Measurements from ENCODE around the gene P2RY11.

The P2RY11 gene

DNA sequence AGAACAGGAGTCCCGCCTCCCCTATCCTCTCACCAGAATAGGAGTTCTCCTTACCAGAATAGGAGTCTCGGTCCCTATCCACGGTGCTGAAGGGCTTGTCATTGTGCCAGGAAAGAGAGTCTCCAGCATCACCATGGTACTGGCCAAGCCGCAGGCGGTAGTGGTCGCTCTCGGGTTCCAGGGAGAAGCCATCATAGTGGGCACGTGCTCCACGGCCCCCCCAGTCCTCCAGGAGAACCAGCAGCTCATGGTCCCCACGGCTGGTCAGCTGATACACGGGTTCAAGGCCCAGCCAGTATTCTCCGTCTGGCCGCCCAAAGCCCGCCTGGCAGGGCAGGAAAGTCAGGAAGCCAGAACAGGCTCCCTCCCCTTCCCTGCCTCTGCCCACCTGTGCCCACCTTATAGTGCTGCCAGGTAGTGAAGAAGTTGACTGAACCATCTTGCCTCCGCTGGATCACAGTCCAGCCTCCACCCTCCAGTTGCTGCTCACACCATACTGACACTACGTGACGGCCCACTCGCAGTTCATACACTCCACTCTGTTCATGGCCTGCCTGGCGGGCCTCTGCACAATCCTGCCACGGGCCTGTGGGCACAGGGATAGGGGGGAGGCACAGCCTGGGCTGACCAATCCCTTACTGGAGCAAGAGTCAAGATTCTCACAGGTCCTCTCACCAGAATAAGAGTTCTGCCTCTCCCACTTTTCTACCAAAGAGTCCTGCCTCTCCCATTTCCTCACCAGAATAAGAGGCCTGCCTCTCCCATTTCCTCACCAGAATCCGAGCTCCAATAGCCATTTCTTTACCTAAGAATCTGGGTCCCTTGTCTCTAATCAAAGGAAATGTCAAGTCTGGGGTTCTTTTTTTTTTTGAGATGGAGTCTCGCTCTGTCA, 18.0 kb upstream of the P2RY11 start:
- DNase-seq (ENCODE audit: low spot score): no peak

DNA sequence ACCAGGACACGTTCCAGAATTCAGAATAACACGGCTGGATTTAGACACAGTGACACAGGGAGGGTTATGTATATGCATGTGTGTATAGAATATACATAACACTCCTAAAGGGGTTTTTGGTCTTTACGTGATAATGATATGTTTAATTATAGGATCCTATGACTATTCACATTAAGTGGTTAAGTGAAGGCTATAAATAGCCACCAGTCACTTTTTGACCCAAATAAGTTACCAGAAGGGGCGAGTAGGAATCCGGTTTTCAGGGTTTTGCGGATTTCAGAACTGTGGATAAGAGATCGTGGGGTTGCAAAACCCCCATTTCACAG, 15.9 kb upstream of the P2RY11 start:
- no peak for DNase-seq (ENCODE audit: low spot score)

DNA sequence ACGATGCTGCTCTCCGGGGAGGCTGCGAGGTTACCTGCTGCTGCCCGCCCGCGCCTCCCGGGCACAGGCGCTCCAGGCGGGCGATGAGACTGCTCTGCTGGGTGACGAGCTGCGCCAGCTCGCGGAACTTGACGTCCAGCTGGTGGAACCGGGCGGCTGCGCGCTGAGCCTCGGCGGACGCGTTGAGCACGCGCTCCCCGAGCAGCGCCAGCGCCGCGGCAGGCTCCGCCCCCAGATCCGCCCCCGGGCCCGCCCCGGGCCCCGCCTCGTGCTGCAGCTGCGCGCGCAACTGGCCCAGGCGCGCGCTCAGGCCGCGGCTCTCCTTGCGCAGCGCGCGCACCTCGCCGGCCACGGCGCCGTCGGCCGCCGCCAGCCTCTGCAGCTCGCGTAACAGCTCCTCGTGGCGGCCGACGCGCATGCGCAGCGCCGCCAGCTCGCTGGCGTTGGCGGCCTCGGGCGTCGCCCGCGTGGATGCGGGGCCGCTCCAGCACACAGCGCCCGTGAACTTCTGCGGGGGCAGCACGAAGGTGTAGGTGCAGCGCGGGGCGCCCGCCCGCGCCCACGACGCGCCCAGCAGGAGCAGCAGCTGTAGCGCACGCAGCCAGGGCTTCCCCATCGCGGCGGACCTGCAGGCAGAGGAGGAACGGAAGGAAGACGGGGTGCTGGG, 15.4 kb upstream of the P2RY11 start:
- DNase-seq (ENCODE audit: low spot score): peak; percentile 91

DNA sequence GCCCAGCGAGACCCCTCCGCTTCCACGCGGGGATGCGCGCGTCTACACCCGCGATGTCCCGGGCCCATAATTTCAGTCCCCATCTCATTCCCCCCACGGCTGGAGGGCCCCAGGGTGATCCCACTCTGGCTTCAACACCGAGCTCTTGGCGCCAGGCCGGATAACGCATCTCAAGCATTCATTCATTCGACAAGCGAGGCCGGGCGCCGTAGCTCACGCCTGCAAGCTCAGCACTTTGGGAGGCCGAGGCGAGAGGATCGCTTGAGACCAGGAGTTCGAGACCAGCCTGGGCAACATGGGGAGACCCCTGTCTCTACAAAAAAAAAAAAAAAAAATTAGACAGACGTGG, 14.9 kb upstream of the P2RY11 start:
- no peak for DNase-seq (ENCODE audit: low spot score)

DNA sequence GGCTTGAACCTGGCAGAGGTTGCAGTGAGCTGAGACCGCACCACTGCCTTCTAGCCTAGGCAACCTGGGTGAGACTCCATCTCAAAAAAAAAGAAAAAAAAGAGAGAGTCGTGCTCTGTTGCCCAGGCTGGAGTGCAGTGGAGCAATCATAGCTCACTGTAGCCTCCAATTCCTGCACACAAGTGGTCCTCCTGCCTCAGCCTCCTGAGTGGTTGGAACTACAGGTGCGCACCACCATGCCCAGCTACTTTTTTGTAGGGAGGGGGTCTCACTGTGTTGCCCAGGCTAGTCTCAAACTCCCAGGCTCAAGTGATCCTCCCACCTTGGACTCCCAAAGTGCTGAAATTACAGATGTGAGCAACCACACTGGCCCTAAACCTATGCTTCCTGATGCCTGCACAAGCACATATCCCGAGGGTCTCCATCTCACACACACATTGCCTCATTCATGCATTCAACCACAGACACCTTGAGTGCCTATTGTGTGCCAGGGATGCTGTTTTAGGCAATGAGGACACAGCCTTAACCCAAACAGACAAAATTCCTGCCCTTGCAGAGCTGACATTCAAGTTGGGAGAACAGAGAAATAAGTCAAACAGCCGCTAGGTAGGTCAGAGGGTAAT, 11.2 kb upstream of the P2RY11 start:
- DNase-seq (ENCODE audit: low spot score): no peak

DNA sequence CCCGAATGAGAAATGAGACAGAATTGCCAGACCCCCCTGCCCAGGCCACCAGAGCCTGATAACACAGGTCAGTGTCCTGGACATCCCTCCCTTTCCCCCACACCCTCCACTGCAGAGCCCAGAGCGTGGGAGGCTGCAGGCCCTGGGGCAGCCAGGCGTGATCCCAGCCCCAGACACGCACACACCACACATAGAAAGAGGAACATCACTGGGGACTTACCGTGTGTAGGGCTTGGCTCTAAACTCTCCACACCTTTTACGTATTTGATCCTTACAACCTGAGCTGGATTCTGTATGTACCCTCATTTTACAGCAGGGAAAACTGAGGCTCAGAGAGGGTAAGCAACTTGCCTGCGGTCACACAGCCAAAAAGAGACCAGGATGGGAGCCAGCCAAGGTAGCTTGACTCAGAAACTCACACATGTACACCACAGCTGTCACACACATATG, 8.7 kb upstream of the P2RY11 start:
- DNase-seq (ENCODE audit: low spot score): no peak

DNA sequence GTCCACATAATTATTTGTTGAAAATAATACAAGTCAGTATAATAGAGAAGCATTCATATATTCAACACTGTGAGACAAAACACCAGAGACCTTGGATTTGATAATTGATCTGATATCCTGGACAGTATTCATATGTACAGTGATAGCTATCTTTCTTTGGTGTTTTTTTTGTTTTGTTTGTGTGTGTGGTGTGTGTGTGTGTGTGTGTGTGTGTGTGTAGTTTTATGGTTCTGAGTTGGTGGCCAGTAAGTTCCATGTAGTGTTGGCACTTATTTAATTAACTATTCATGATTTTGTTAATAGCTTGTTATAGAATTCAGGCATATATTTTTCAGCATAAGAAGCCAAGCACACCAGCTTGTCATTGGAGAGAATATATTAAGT, 7.4 kb upstream of the P2RY11 start:
- no peak for DNase-seq (ENCODE audit: low spot score)

DNA sequence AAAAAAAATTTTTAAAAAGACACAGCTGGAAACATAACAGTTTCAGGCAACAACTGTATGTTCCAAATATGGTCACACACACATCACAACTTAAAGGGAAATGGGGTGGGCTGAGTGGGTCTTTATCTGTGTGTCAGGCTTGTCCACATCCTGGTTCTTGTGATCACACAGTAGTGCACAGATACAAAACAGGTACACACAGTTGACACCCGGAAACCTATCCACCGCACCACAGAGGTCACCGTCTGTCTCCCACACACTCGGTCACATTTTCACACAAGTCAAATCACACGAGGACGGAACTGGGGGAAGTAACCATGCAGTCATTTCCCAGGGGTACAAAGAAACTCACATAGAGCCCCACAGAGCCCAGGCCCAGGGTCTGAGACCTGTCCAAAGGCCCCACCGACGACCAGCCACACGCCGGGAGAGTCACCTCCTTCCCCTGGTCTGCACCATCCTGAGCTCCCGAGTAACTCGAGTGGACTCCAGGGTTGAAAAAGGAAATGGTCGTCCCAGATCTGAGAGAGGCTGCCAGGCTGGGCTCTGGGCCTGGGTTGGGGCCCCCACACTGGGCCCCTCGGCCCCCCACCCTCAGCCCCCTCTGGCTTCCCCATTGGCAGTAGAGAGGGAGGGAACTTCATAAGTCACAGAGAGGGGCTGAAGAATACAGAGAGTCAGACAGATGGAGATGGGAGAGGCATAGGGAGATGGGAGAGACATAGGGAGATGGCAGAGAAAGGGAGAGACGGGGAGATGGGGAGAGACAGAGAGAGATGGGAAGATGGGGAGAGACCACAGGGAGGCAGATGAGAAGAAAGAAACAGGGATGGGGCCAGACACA, 6.6 kb upstream of the P2RY11 start:
- no peak for DNase-seq (ENCODE audit: low spot score)

DNA sequence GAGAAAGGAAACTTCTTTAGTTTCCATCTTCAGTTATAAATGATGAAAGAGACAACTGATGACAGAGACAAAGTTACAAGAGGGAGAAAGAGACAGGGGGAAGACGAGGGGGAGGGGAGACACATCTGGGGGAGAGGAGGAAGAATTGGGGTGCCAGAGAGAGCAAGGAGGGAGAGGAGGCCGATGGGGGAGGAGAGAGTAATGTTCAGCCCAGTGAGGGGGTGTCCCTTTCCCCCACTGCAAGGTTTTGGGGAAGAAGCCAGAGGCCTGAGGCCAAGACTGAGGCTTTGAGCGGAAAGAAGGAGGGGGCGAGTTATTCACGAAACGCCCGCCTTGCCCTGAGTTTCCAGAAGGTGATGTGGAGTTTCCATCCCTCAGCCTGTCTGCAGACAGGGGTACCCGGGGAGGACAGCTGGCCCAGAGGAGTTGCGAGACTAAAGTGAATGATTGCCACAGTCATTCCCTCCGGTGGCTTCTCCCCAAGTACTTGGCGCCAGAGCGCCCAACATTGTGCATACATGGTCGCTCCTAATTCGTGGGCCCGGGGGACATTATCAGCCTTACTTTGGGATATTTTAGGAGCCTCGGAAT, 5.9 kb upstream of the P2RY11 start:
- no peak for DNase-seq (ENCODE audit: low spot score)

DNA sequence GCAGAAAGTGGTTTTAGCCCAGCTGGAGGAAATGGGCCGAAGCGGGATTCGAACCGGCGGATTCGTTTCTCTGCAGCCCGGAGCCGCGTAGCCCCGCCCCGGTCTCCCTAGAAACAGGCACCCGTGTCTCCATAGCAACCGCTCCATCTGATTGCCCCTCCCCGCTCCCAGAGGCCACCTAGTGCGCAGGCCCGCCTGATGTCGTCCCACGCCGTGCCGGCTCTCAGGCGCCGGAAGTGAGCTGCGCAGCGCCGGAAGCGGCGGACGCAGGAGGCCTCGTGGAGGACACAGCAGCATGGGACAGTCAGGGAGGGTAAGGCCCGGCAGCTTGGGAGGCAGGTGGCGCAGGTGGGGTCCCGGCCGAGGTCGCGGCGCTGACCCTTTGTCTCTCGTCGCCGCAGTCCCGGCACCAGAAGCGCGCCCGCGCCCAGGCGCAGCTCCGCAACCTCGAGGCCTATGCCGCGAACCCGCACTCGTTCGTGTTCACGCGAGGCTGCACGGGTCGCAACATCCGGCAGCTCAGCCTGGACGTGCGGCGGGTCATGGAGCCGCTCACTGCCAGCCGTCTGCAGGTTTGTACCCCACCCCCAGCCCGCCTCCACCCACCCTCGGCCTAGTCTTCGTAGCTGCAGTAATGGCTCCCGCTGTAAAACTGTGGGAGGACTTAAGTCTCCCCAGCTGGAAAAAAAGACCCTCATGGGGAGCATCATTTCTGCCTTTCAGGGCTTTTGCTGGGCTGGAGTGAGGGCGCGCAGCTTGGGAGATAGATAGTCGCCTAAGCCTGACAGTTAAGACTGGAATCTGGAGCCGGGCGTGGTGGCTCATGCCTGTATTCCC, 5.2 kb upstream of the P2RY11 start, which contains the start of gene PPAN:
Gene PPAN (plus strand): TSS at position 263 of the 837 bp plus-strand sequence. CDS start 33 bp downstream, at position 296.
- DNase-seq (ENCODE audit: low spot score): peak; percentile 97

DNA sequence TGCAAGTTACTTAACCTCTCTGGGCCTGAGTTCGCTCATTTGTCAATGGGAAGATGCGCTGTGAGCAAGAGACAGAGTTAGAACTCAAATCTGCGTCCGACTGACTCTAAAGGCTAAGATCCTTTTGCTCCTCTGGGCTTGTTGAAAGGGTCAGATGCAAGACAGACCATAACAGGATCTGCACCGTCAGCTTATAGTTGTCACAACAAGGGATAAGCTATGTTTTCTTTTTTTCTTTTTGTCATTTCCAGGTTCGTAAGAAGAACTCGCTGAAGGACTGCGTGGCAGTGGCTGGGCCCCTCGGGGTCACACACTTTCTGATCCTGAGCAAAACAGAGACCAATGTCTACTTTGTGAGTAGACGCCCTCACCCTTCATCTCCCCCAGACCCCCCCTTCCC, 4.2 kb upstream of the P2RY11 start:
- no peak for DNase-seq (ENCODE audit: low spot score)

DNA sequence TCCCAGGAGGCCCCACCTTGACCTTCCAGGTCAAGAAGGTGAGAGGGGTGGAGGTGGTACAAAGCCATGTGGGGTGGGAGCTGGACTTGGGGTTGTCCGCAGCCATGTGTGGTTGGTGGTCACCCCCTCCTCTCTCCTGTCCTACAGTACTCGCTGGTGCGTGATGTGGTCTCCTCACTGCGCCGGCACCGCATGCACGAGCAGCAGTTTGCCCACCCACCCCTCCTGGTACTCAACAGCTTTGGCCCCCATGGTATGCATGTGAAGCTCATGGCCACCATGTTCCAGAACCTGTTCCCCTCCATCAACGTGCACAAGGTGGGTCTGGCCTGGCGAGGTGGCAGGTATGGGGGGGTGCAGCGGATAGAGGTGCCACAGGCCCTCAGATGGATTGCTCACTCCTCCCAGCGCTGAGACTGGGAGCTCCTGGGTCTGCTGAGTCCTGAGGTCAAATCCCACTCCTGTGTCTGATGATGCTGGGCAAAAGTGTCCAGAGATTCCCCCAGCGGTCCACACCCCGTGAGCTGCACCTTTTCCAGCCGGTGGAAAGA, 3.6 kb upstream of the P2RY11 start:
- no peak for DNase-seq (ENCODE audit: low spot score)

DNA sequence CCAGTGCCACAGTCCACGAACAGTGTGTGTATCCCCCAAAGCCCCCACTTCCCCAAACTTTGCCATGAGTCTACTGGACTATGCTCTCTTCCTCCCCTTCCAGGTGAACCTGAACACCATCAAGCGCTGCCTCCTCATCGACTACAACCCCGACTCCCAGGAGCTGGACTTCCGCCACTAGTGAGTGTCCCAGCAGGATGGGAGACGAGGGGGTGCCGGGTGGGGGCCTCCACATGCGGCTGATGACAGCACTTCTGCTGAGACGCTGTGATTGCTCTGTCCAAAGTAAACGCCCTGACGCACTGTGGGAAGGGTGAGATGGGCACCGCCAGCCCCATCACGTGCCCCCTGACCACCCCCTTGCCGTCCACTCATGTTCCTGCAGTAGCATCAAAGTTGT, 2.0 kb upstream of the P2RY11 start:
- DNase-seq (ENCODE audit: low spot score): no peak

DNA sequence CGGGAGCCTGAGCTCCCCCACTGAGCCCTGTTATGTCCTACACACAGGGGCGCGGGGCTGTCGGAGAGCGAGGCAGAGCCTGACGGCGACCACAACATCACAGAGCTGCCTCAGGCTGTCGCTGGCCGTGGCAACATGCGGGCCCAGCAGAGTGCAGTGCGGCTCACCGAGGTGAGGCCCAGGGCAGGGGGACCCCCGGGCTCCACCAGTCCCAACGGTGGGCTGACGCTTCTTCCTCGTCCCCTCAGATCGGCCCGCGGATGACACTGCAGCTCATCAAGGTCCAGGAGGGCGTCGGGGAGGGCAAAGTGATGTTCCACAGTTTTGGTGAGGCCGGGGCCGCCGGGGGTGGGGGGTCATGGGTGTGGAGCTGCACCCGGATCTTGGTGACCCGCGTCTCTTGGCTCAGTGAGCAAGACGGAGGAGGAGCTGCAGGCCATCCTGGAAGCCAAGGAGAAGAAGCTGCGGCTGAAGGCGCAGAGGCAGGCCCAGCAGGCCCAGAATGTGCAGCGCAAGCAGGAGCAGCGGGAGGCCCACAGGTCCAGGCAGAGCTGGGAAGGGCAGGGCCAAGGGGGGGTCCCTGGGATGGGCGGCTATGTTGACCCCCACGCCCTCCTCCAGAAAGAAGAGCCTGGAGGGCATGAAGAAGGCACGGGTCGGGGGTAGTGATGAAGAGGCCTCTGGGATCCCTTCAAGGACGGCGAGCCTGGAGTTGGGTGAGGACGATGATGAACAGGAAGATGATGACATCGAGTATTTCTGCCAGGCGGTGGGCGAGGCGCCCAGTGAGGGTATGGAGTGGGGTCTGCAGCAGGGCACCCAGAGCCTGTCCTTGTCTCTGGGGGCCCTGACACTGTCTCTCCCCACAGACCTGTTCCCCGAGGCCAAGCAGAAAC, 1.2 kb upstream of the P2RY11 start:
- DNase-seq (ENCODE audit: low spot score): no peak

DNA sequence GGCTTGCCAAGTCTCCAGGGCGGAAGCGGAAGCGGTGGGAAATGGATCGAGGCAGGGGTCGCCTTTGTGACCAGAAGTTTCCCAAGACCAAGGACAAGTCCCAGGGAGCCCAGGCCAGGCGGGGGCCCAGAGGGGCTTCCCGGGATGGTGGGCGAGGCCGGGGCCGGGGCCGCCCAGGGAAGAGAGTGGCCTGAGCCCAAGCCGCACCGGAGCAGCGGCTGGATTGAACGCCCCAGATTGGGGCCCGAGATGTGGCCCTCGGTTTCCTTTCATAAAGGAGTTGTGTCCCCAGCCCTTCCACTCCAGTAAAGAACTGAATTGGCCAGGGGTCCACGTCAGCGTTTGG, 548 bp upstream of the P2RY11 start:
- DNase-seq (ENCODE audit: low spot score): no peak

DNA sequence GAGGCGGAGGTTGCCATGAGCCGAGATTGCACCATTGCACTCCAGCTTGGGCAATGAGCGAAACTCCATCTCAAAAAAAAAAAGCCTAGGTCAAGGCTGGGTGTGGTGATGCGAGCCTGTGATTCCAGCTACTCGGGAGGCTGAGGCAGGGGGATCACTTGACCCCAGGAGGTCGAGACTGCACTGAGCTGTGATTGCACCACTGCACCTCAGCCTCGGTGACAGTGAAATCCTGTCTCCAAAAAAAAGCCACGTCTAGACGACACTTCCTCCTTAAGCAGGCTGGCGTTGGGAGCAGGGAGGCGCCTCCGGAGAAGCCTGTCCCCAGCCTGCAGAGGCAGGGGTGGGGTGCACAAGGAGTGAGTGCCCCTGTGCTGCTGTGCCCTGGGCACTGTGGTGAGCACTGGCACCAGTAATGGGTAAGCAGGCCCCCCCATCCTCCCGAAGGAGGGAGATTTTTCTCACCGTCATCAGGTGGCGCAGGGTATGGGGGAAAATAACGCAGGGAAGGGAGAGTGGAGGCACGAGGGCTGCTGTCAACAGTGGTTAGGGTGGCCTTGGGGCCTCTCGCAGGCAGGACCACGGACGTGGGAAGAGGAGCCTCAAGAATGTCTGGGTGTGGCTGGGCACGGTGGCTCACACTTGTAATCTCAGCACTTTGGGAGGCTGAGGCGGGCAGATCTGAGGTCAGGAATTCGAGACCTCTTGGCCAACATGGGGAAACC, 706 bp downstream of the P2RY11 start:
- no peak for DNase-seq (ENCODE audit: low spot score)

DNA sequence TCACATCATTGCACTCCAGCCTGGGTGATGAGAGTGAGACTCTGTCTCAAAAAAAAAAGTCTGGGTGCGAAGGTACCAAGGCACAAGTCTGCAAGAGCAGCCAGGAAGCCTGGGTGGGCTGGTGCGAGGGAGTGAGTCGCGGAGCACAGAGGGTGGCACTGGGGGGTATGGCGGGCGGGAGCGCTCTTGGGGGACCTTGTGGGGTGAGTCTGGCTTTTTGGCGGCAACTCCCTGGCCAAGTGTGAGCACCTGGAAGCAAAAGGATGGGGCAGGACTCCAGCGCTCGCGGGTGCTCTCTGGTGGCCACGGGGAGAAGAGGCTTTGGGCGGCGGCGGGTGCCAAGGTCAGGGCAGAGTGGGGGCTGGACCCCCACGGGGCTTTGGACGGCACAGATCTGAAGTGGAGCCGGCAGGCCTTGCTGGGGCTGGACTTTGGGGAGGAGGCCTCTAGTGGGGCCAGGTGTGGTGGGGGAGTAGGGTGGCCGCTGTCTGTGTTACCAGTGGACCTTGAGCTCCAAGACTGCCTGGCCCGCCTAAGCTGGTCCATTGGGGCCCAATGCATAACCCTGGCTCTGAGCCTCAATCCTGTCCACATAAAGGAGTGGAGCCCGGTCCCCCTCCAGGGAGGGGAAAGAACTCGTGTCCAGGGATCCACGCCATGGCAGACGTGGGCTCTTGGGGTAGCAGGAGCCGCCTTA, 1.6 kb downstream of the P2RY11 start:
- no peak for DNase-seq (ENCODE audit: low spot score)

DNA sequence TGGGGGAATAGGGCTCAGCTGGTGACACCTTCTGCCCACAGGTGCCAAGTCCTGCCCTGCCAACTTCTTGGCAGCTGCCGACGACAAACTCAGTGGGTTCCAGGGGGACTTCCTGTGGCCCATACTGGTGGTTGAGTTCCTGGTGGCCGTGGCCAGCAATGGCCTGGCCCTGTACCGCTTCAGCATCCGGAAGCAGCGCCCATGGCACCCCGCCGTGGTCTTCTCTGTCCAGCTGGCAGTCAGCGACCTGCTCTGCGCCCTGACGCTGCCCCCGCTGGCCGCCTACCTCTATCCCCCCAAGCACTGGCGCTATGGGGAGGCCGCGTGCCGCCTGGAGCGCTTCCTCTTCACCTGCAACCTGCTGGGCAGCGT, 2.1 kb downstream of the P2RY11 start:
- DNase-seq (ENCODE audit: low spot score): no peak
